Lower lobe of right lung (tissue), 2 donors: ENCODE measurements around the gene PTPRN2. TPM values are rescaled to one million over a fixed set of nuclear protein-coding genes. Genes with fewer than 3 reads are reported as not detected.
A peak's percentile ranks its signal among the peaks of the same experiment; 100 is the strongest.

Source experiments
- ATAC-seq, 2 donors: fragments of 200-7000 bp; cut with Tn5 transposase; one replicate each; pipeline ENCODE4 v1.9.1; 2020 to 2022; ENCODE audit warnings: mild to moderate bottlenecking in 2 of 2, moderate library complexity in 2 of 2
- DNase-seq: peaks from one replicate; pipeline ENCODE4 v3.0.0-alpha.2; 2020
- H3K27ac ChIP-seq: fragments of 200-600 bp; one replicate; pipeline ENCODE4 v1.8.0; 2022
- H3K27me3 ChIP-seq: fragments of 200-600 bp; one replicate; pipeline ENCODE4 v1.8.0; 2022; ENCODE audit warnings: low read depth
- H3K36me3 ChIP-seq: fragments of 200-600 bp; one replicate; pipeline ENCODE4 v1.8.0; 2022; ENCODE audit warnings: mild to moderate bottlenecking
- H3K4me1 ChIP-seq: fragments of 200-600 bp; one replicate; pipeline ENCODE4 v1.8.0; 2022
- H3K4me3 ChIP-seq: fragments of 200-600 bp; one replicate; pipeline ENCODE4 v1.8.0; 2022; ENCODE audit warnings: mild to moderate bottlenecking
- H3K9me3 ChIP-seq: fragments of 200-600 bp; one replicate; pipeline ENCODE4 v1.8.0; 2022
- CTCF ChIP-seq: fragments of 200-600 bp; IDR thresholded peaks from one replicate; pipeline ENCODE4 v1.8.0; 2022; ENCODE audit warnings: antibody characterized with exemption, mild to moderate bottlenecking
- intact Hi-C: fragments of 100-400 bp; cut with DNase I; formaldehyde crosslinking; loops from one replicate; pipeline ENCODE4 v1.11.0; 2022
- total RNA-seq: library from RNA; stranded (reverse); fragmentation: NEBNext Ultra II Directional; extraction: Animal tissue kit (Norgen Biotek cat#: 25700); gene quantifications from one replicate; pipeline ENCODE4 v1.2.1, GENCODE V29; 2021
- donor health status: DM: no; HTN: yes; CAD: no; lungs with severe emphysema.

Gene PTPRN2
- total RNA-seq, 1 donor from 2014 or later: 6.8 TPM

GRCh38 chr7:157803906-157804305 is 783.7 kb downstream of the PTPRN2 start:
- no peak for ATAC-seq
- Histone ChIP-seq H3K4me3 (no peak overlapping the region), H3K27ac (no peak overlapping the region), H3K9me3 (no peaks in the 10 kb centered on the region), H3K4me1 (no peaks in the 10 kb centered on the region), H3K27me3 (no peaks in the 10 kb centered on the region), H3K36me3 (no peaks in the 10 kb centered on the region)
- no peak for TF ChIP-seq CTCF
- intact Hi-C loops: no loop called here
- no peak for DNase-seq

GRCh38 chr7:157801971-157802675 is 785.5 kb downstream of the PTPRN2 start:
- ATAC-seq (no peak), DNase-seq (peak; percentile 42)
- intact Hi-C loops: no loop called here
- Histone ChIP-seq H3K9me3 (no peaks in the 10 kb centered on the region), H3K36me3 (no peaks in the 10 kb centered on the region), H3K4me3 (no peak overlapping the region), H3K27me3 (no peaks in the 10 kb centered on the region), H3K4me1 (no peaks in the 10 kb centered on the region), H3K27ac (no peak overlapping the region)
- no peak for TF ChIP-seq CTCF

- Histone ChIP-seq H3K4me1 (no peaks in the 10 kb centered on the region), H3K27ac (no peak overlapping the region), H3K9me3 (no peaks in the 10 kb centered on the region), H3K36me3 (no peaks in the 10 kb centered on the region), H3K4me3 (no peak overlapping the region), H3K27me3 (no peaks in the 10 kb centered on the region)
- DNase-seq: peak; percentile 11
- TF ChIP-seq CTCF: no peak
- intact Hi-C loops: no loop called here
- no peak for ATAC-seq
Measured at GRCh38 chr7:157801113-157801512, 786.5 kb downstream of the PTPRN2 start.

GRCh38 chr7:157800281-157800680 is 787.3 kb downstream of the PTPRN2 start:
- no peaks in the 10 kb centered on the region for H3K9me3 ChIP-seq
- H3K36me3 ChIP-seq: no peaks in the 10 kb centered on the region
- DNase-seq (no peak), ATAC-seq (no peak)
- H3K27me3 ChIP-seq: no peaks in the 10 kb centered on the region
- no peak overlapping the region for H3K4me3 ChIP-seq
- no peak for TF ChIP-seq CTCF
- no peak overlapping the region for H3K27ac ChIP-seq
- no peaks in the 10 kb centered on the region for H3K4me1 ChIP-seq
- intact Hi-C loops: no loop called here

- H3K9me3 ChIP-seq: no peaks in the 10 kb centered on the region
- no peaks in the 10 kb centered on the region for H3K27me3 ChIP-seq
- no peak overlapping the region for H3K27ac ChIP-seq
- DNase-seq (peak; percentile 32), ATAC-seq (no peak)
- no peaks in the 10 kb centered on the region for H3K4me1 ChIP-seq
- intact Hi-C loops: no loop called here
- no peak for TF ChIP-seq CTCF
- no peak overlapping the region for H3K4me3 ChIP-seq
- no peaks in the 10 kb centered on the region for H3K36me3 ChIP-seq
Measured at GRCh38 chr7:157799076-157799685, 788.4 kb downstream of the PTPRN2 start.
